HepG2 (cell line): Measurements from ENCODE around the gene BCDIN3D. TPM values are rescaled to one million over a fixed set of nuclear protein-coding genes. Genes with fewer than 3 reads are reported as not detected.

Experiments
- ARID4A ChIP-seq: sonication (generic); formaldehyde crosslinking; IDR thresholded peaks from 2 replicates; pipeline ENCODE4 v1.5.0; 2020; ENCODE audit warnings: mild to moderate bottlenecking, missing genetic modification reagents, borderline replicate concordance
- CHD2 ChIP-seq: IDR thresholded peaks from 2 replicates; pipeline ENCODE4 v1.6.1; 2011; ENCODE audit warnings: low read depth, low read length, improper control_type of control experiment
- CHD4 ChIP-seq: fragments of 200-600 bp; sonication (generic); IDR thresholded peaks from 2 replicates; pipeline ENCODE4 v1.7.0; 2017; ENCODE audit warnings: mild to moderate bottlenecking, low read length, borderline replicate concordance
- EED ChIP-seq: sonication (generic); formaldehyde crosslinking; IDR thresholded peaks from 2 replicates; pipeline ENCODE4 v1.5.0; 2020; ENCODE audit warnings: mild to moderate bottlenecking, missing genetic modification reagents
- FIP1L1 ChIP-seq: fragments of 200-400 bp; formaldehyde crosslinking; IDR thresholded peaks from 2 replicates; pipeline ENCODE4 v1.6.1; 2018; ENCODE audit warnings: low read depth, mild to moderate bottlenecking, low read length, moderate library complexity, borderline replicate concordance; ENCODE audit not compliant: insufficient read depth
- MEIS2 ChIP-seq: sonication (generic); formaldehyde crosslinking; IDR thresholded peaks from 2 replicates; pipeline ENCODE4 v1.9.0; 2021; ENCODE audit warnings: mild to moderate bottlenecking, missing genetic modification reagents
- PCBP1 ChIP-seq: fragments of 200-400 bp; formaldehyde crosslinking; IDR thresholded peaks from 2 replicates; pipeline ENCODE4 v1.6.1; 2017; ENCODE audit warnings: mild to moderate bottlenecking, low read depth, low read length, borderline replicate concordance
- SMC3 ChIP-seq: IDR thresholded peaks from 2 replicates; pipeline ENCODE4 v1.6.1; 2011; ENCODE audit warnings: low read length, improper control_type of control experiment
- TARDBP ChIP-seq: sonication (generic); formaldehyde crosslinking; IDR thresholded peaks from 2 replicates; pipeline ENCODE4 v1.8.0; 2022; ENCODE audit warnings: mild to moderate bottlenecking, missing genetic modification reagents
- THAP11 ChIP-seq: IDR thresholded peaks from 2 replicates; pipeline ENCODE4 v1.6.1; 2016; ENCODE audit warnings: missing biosample characterization, missing genetic modification reagents
- ZNF501 ChIP-seq: sonication (generic); formaldehyde crosslinking; IDR thresholded peaks from 2 replicates; pipeline ENCODE4 v1.5.1; 2020; ENCODE audit warnings: mild to moderate bottlenecking, moderate library complexity, missing genetic modification reagents
- ZNF776 ChIP-seq: sonication (generic); formaldehyde crosslinking; IDR thresholded peaks from 2 replicates; pipeline ENCODE4 v1.4.0; 2020; ENCODE audit warnings: mild to moderate bottlenecking, missing genetic modification reagents
- polyA plus RNA-seq, 8 experiments: library from polyadenylated mRNA; depleted of rRNA in 3 of 8; stranded (reverse) in 7 of 8; unstranded in 1 of 8; fragments of >200 nt; fragmentation: Illumina TruSeq in 4 of 8; extraction: Trizol in 4 of 8; gene quantifications; 2 replicates each; pipeline versions ENCODE4 v1.2.1 to v1.2.3, GENCODE V29; 2011 to 2016; ENCODE audit warnings: low read depth in 4 of 8, missing spikeins in 1 of 8, mixed read lengths in 1 of 8; ENCODE audit not compliant: insufficient read depth in 1 of 8
- total RNA-seq, 5 experiments: library from RNA; depleted of rRNA; stranded (reverse); fragments of >200 nt; fragmentation: Illumina TruSeq; extraction: Trizol; gene quantifications; 2 replicates each; pipeline ENCODE4 v1.2.3, GENCODE V29; 2016; ENCODE audit warnings: low read depth in 1 of 5
- TF ChIP-seq, protein P1 (sequence below): sonication (generic); formaldehyde crosslinking; IDR thresholded peaks from 2 replicates; pipeline ENCODE4 v1.5.1; 2020; ENCODE audit warnings: mild to moderate bottlenecking, moderate library complexity, missing genetic modification reagents
- TF ChIP-seq, protein P2 (sequence below): sonication (generic); formaldehyde crosslinking; IDR thresholded peaks from 2 replicates; pipeline ENCODE4 v1.8.0; 2022; ENCODE audit warnings: mild to moderate bottlenecking, missing genetic modification reagents, moderate library complexity
- TF ChIP-seq, protein P3 (sequence below): sonication (generic); formaldehyde crosslinking; IDR thresholded peaks from 2 replicates; pipeline ENCODE4 v1.5.1; 2020; ENCODE audit warnings: mild to moderate bottlenecking, missing genetic modification reagents, borderline replicate concordance
- TF ChIP-seq, protein P4 (sequence below): sonication (generic); formaldehyde crosslinking; IDR thresholded peaks from 2 replicates; pipeline ENCODE4 v1.4.0; 2020; ENCODE audit warnings: missing genetic modification reagents
- TF ChIP-seq, protein P5 (sequence below): sonication (generic); formaldehyde crosslinking; conservative IDR thresholded peaks from 2 replicates; pipeline ENCODE4 v1.8.0; 2022; ENCODE audit warnings: mild to moderate bottlenecking, moderate library complexity, missing genetic modification reagents

The BCDIN3D gene
- total and polyA plus RNA-seq, 2 of the 13 experiments (the other 11 are each of a cell fraction or from before 2014, with no cell fraction given), result 2.2 to 2.5 TPM

GRCh38 chr12:49827401-49828099 is 15.4 kb downstream of the BCDIN3D start (continued):
- peak; percentile 77 for TF ChIP-seq THAP11
- TF ChIP-seq, protein P1, sequence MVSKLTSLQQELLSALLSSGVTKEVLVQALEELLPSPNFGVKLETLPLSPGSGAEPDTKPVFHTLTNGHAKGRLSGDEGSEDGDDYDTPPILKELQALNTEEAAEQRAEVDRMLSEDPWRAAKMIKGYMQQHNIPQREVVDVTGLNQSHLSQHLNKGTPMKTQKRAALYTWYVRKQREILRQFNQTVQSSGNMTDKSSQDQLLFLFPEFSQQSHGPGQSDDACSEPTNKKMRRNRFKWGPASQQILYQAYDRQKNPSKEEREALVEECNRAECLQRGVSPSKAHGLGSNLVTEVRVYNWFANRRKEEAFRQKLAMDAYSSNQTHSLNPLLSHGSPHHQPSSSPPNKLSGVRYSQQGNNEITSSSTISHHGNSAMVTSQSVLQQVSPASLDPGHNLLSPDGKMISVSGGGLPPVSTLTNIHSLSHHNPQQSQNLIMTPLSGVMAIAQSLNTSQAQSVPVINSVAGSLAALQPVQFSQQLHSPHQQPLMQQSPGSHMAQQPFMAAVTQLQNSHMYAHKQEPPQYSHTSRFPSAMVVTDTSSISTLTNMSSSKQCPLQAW (CRISPR knock-in tag), result peak; percentile 78; the same call in 1 of the 2 replicates
- 0 out of 2 replicates have a peak, but pooled peaks have one; percentile 9 for TF ChIP-seq PCBP1
- TF ChIP-seq, protein P2, sequence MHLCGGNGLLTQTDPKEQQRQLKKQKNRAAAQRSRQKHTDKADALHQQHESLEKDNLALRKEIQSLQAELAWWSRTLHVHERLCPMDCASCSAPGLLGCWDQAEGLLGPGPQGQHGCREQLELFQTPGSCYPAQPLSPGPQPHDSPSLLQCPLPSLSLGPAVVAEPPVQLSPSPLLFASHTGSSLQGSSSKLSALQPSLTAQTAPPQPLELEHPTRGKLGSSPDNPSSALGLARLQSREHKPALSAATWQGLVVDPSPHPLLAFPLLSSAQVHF (CRISPR knock-in tag), result no peak
- peak; percentile 19; the same call in 1 of the 2 replicates for TF ChIP-seq CHD2
- TF ChIP-seq ZNF501 (CRISPR knock-in tag), result 0 out of 2 replicates have a peak, but pooled peaks have one; percentile 26
- TF ChIP-seq CHD4, result 0 out of 2 replicates have a peak, but pooled peaks have one; percentile 62
- TF ChIP-seq ZNF776 (CRISPR knock-in tag), result no peak
- TF ChIP-seq, protein P3, sequence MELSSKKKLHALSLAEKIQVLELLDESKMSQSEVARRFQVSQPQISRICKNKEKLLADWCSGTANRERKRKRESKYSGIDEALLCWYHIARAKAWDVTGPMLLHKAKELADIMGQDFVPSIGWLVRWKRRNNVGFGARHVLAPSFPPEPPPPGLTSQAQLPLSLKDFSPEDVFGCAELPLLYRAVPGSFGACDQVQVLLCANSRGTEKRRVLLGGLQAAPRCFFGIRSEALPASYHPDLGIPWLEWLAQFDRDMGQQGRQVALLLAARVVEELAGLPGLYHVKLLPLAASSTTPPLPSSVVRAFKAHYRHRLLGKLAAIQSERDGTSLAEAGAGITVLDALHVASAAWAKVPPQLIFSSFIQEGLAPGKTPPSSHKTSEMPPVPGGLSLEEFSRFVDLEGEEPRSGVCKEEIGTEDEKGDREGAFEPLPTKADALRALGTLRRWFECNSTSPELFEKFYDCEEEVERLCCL (CRISPR knock-in tag), result no peak
- no peak for TF ChIP-seq SMC3
- 0 out of 2 replicates have a peak, but pooled peaks have one; percentile 25 for TF ChIP-seq MEIS2 (CRISPR knock-in tag)
- 0 out of 2 replicates have a peak, but pooled peaks have one; percentile 27 for TF ChIP-seq FIP1L1
- TF ChIP-seq TARDBP (CRISPR knock-in tag), result peak; percentile 4; the same call in 1 of the 2 replicates
- TF ChIP-seq, protein P4, sequence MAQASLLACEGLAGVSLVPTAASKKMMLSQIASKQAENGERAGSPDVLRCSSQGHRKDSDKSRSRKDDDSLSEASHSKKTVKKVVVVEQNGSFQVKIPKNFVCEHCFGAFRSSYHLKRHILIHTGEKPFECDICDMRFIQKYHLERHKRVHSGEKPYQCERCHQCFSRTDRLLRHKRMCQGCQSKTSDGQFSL (CRISPR knock-in tag), result no peak; the same call in 1 of the 2 replicates
- TF ChIP-seq ARID4A, result 0 out of 2 replicates have a peak, but pooled peaks have one; percentile 4
- TF ChIP-seq, protein P5, sequence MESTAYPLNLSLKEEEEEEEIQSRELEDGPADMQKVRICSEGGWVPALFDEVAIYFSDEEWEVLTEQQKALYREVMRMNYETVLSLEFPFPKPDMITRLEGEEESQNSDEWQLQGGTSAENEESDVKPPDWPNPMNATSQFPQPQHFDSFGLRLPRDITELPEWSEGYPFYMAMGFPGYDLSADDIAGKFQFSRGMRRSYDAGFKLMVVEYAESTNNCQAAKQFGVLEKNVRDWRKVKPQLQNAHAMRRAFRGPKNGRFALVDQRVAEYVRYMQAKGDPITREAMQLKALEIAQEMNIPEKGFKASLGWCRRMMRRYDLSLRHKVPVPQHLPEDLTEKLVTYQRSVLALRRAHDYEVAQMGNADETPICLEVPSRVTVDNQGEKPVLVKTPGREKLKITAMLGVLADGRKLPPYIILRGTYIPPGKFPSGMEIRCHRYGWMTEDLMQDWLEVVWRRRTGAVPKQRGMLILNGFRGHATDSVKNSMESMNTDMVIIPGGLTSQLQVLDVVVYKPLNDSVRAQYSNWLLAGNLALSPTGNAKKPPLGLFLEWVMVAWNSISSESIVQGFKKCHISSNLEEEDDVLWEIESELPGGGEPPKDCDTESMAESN (CRISPR knock-in tag), result 0 out of 2 replicates have a peak, but pooled peaks have one; percentile 57
- 0 out of 2 replicates have a peak, but pooled peaks have one; percentile 33 for TF ChIP-seq EED
